Gastrocnemius medialis (tissue), 4 donors: ENCODE data around the gene LITAF.

ENCODE experiments used
- POLR2A ChIP-seq, 2 donors: fragments of 450-650 bp; IDR thresholded peaks; one replicate each; pipeline ENCODE4 v1.6.1; 2017; ENCODE audit warnings: antibody characterized with exemption in 2 of 2, mild to moderate bottlenecking in 2 of 2, moderate library complexity in 2 of 2
- TF ChIP-seq, protein P1 (sequence below), 5 experiments: fragments of 450-650 bp in 3 of 5; fragments of 200-600 bp in 2 of 5; sonication (generic) in 2 of 5; IDR thresholded peaks in 4 of 5; conservative IDR thresholded peaks in 1 of 5; 1 replicate in 4 of 5; 2 replicates in 1 of 5; pipeline ENCODE4 v1.5.1; 2016 to 2019; ENCODE audit warnings: antibody characterized with exemption in 5 of 5, mild to moderate bottlenecking in 3 of 5, moderate library complexity in 3 of 5

DNA sequence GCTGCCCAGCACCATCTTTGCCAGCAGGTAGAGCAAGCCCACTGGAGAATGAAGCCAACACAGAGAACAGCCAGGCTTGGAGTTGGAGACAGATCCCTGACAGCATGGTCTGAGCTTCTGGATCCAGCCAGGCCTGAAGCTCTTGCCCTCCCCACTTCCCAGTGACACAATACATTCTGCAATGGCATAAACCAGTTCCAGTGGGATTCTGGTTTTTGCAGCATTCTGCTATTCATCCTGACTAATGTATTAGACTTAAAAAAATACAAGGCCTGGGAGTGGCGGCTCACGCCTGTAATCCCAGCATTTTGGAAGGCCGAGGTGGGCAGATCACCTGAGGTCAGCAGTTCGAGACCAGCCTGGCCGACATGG, 40.6 kb upstream of the LITAF start:
- TF ChIP-seq, protein P1, sequence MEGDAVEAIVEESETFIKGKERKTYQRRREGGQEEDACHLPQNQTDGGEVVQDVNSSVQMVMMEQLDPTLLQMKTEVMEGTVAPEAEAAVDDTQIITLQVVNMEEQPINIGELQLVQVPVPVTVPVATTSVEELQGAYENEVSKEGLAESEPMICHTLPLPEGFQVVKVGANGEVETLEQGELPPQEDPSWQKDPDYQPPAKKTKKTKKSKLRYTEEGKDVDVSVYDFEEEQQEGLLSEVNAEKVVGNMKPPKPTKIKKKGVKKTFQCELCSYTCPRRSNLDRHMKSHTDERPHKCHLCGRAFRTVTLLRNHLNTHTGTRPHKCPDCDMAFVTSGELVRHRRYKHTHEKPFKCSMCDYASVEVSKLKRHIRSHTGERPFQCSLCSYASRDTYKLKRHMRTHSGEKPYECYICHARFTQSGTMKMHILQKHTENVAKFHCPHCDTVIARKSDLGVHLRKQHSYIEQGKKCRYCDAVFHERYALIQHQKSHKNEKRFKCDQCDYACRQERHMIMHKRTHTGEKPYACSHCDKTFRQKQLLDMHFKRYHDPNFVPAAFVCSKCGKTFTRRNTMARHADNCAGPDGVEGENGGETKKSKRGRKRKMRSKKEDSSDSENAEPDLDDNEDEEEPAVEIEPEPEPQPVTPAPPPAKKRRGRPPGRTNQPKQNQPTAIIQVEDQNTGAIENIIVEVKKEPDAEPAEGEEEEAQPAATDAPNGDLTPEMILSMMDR (IDR thresholded peaks at IDR 0.05 in 4 of 5, conservative IDR thresholded peaks at IDR 0.05 in 1 of 5): no peak
- TF ChIP-seq POLR2A (IDR thresholded peaks at IDR 0.05): no peak
